Right hindlimb (tissue), 1 donor: Measurements from ENCODE around the gene RAB6B.

ENCODE experiments used
- DNase-seq: peaks from one replicate; pipeline ENCODE4 v3.0.0-alpha.2; 2018

RAB6B gene

GRCh38 chr3:133880886-133881455 is 14.7 kb downstream of the RAB6B start:
- DNase-seq = no peak

DNA sequence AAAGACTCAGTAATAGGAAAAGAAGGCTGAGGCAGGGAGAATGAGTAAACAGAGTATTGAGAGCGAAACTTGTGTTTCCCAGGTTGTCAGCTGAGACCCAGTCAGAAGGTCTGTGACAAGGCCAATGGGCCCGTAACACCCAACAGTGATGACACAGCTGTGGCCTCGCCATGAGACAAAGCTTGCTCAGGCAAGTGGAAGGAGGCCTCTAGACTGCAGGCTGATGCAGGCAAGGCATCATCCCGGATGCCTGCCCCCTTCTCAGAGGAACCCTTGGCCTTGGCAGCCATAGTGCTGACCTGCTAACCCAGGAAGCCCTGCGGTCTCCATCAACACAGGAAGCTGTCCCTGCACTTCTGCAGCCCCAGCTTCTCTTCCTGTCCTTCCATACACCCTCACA is 15.4 kb downstream of the RAB6B start:
- no peak for DNase-seq

- no peak for DNase-seq
Observed at GRCh38 chr3:133878518-133878917, 17.2 kb downstream of the RAB6B start.

DNA sequence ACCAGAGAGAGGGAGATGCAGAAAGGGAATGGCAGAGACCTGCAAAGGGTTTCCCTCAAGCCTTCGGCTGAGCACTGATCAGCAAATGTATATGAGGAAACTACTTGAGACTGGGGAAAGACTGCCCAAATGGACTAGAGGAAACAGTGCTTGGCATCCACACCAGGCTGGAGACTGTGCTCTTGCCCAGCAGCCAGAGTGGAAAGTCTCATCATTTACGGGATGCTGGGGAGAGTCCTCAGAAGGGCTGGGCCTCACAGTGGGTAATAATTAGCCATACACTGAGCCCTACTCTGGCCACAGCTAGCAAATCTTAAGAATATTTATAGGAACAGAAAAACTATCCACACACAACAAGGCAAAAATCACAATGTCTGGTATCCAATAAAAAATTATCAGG is 18.5 kb downstream of the RAB6B start:
- no peak for DNase-seq

DNA sequence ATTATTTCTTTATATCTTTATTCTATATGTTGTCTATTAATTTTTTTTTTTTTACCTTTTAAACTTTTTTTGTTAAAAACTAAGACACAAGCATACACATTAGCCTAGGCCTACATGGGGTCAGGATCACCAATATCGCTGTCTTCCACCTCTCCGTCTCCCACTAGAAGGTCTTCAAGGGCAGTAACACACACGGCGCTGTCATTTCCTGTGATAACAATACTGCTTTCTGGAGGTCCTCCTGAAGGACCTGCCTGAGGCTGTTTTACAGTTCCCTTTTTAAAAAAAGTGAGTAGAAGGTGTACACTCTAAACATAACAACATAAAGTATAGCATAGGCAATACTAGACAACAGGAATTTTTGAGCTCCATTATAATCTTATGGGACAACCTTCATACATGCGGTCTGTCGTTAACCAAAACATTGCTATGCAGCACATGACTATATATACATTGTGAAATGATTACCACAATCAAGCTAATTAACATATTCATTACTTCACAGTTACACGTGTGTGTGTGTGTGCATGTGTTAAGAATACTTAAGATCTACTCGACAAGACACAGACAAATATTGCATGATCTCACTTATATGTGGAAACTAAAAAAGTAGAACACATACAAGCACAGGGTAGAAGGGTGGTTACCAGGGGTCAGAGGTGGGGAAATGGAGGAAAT is 20.8 kb downstream of the RAB6B start:
- DNase-seq = no peak

DNA sequence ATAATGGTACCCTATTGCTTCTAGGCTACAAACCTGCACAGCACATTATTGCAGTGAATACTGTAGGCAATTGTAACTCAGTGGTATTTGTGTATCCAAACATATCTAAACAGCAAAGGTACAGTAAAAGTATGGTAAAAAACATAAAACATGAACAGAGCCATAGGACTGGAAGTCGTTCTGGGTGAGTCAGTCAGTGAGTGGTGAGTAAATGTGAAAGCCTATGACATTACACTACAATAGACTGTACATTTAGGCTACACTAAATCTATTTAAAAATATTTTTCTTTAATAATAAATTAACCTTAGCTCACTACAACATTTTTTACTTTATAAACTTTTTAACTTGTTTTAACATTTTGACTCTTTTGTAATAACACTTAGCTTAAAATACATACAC is 21.3 kb downstream of the RAB6B start:
- DNase-seq = no peak

- no peak for DNase-seq
Observed at GRCh38 chr3:133872781-133873180, 22.9 kb downstream of the RAB6B start.

DNA sequence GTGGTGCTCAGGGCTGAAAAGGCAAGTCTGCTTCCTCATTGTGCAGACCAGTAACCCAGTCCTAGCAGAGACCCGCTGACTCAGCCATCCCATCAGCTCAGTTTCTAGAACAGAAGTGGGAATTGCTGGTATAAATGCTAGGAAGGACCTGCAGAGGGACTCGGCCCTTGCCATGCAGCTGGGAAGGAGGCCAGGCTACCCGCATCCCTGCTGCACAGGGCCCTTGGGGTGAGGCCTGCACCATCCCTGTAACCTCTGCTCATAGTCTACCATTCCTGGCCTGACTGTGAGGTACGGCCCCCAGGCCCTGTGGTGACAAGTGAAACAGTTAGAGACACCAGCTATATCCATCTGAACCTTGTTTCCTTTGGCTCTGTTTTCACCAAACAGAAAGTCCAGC is 23.5 kb downstream of the RAB6B start:
- no peak for DNase-seq

- no peak for DNase-seq
Observed at GRCh38 chr3:133871368-133872090, 24.2 kb downstream of the RAB6B start.

DNA sequence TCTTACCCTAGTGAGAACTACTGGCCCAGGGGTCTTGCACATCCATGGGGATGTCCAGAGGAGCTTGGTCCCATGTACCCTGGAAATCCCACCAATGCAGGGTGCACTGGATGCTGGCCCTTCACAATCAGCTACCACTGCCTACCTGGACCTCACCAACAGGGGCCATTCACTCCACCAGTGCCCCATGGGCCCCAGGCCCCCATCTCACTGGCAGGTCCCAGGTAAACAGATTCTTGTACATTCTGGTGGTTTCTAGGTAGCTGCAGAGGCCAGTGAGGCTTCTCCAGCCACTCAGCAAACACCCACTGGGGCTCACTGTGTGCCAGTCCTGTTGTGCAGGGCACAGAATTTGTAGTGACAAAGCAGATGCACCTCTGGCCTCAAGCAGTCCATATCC is 24.9 kb downstream of the RAB6B start:
- no peak for DNase-seq

- DNase-seq = no peak
Observed at GRCh38 chr3:133869586-133869985, 26.1 kb downstream of the RAB6B start.

GRCh38 chr3:133868758-133869475 is 26.8 kb downstream of the RAB6B start:
- no peak for DNase-seq

- DNase-seq = no peak
Observed at GRCh38 chr3:133868186-133868585, 27.5 kb downstream of the RAB6B start.

DNA sequence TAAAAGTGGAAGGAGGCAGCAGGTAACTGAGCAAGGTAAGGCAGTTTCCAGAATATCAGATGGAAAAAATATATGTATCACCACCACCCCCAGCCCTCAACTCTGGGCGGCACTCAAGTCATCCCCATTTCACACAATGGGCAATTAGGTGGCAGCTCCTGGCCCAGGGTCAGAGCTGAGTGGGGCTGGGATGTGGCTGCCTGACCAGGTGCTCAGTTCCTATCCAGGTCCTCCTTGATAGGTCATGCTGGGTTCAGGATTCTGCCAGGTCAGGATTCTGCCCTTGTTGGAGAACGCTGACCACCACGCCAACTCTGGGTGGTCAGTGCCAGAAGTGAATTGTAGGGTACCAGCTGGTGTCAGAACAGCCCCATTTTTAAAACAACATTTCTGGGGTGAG is 29.5 kb downstream of the RAB6B start:
- DNase-seq = no peak

DNA sequence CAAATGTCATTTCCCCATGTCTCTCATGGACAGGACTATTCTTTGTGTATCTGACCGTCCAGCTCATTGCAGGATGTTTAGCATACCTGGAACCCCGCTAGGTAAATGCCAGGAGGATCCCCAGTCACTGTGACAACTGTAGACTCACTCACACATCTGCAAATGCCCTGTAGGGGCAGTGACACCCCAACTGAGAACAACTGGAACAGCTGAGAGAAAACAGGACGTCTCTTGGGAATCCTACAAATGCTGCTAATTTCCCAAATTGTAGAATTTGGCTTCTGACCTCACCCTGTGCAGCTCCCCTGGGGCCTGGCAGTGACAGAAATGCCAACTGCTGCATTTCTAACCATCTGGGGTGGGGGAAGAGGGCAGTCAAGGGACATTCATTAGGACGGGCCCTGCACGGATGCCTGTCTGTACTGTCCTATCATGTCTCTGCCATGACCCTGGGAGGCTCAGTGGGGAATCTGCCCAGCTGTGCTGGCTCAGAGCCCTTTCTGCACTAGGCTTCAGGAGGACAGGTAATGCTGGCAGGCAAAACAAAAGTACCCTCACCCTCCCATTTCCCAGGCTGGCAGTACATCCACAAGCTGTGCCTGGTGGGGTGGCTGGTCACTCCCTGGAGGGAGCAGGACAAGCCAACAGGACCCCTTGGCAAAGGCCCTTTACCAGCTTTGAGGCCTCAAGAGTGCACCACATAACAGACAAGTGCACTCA is 30.4 kb downstream of the RAB6B start:
- no peak for DNase-seq

GRCh38 chr3:133864616-133865015 is 31.1 kb downstream of the RAB6B start:
- no peak for DNase-seq

DNA sequence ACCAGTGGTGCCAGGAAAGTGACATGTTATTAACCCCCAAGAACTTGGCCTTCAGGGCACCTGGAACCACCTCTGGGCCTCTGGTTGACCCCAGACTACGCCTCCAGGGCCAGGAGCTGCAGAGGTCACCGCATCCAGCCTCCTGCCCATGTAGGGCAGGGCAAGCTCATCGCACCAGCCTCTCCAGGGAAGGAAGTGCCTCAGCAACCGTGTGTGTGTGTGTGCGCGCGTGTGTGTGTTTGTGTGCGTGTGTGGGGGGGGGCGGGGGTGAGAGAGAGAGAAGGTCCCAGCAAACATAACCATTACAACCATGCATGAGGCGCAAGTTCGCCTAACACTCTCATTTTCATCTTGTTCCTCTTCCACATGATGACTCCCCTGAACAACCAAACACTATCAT is 31.8 kb downstream of the RAB6B start:
- no peak for DNase-seq

GRCh38 chr3:133862161-133862560 is 33.5 kb downstream of the RAB6B start:
- no peak for DNase-seq

GRCh38 chr3:133860519-133860918 is 35.2 kb downstream of the RAB6B start:
- no peak for DNase-seq

DNA sequence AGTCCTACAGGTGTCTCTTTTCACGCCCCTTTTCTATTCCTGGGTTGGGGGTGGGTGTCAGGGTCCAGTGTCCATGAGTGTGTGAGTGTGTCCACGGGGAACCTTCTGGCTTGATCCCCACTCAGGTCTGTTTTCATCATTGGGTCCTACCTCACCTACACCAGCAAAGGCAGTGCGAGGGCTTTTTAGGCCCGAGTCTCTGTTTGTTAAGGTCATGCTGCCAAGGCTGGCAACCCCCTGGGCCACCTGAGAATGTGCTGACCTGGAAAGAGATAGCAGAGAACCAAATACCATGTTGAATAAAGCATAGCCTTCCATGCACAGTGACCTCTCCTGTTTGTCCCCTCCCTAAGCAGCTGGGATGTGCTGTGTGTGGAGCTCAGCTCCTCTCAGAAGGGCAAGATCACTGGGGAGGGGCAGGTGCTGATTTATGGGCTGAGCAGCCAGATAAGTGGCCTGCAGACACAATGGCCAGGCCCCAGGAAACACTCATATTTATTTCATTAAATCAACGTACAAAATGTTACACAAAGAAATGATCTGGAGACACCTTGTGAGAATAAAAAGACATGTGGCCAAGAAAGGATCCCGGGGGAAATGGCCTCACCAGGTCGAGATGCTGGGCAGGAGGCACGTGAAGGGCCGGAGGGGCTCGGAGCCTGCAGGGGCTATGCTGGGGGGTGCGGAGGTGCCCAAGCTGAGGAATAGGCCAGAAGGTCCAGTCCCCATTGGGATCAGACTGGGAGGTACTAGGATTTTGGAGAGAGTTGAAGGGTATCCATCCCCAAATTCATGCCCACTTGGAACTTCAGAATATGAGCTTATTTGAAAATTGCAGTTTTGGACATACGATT is 36.1 kb downstream of the RAB6B start:
- DNase-seq = no peak

DNA sequence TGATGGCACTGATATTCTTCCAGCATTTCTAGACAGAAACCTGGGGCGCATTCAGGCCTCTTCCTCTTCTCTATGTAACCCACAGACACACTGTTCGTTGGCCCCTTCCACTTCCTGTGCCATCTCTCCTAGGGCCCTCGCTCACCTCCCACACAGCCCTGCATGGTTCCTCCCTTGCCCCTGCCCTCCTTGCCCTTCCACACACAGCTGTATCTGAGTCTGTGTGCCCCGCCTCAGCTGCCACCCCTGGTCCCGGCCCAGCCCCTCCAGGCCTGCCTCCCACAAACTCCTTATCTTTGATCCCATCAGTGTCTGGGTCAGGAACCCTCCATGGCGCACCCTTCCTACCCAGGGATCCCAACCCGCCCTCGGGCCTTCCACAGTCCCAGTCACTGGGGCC is 37.9 kb downstream of the RAB6B start:
- DNase-seq = no peak

DNA sequence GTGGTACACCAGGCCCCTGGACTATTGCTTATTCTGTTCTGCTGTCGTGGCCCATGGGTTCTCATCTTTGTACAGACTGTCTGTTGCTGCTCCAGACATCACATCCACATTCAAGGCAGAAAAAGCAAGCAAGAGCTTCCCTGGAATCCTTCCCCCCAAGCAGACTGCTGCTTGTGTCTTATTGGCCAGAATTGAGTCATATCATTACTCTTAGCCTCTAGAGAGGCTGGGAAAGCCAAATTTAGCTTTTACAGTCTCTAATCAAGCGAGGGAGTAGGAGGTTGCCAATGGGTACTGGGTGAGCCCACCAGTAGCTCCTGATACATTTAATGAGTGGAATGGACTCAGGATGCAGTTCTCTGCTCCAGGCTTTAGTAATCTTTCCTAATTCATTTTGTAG is 39.4 kb downstream of the RAB6B start:
- DNase-seq = no peak
